ENCODE measurements around the gene STK40. TPM values are rescaled to one million over a fixed set of nuclear protein-coding genes. Genes with fewer than 3 reads are reported as not detected.

Gene STK40
- total and polyA plus RNA-seq, 9 of the 15 experiments (the other 6 are each of a cell fraction or from before 2014, with no cell fraction given), result 0.69 to 94.3 (median 39.1) TPM

DNA sequence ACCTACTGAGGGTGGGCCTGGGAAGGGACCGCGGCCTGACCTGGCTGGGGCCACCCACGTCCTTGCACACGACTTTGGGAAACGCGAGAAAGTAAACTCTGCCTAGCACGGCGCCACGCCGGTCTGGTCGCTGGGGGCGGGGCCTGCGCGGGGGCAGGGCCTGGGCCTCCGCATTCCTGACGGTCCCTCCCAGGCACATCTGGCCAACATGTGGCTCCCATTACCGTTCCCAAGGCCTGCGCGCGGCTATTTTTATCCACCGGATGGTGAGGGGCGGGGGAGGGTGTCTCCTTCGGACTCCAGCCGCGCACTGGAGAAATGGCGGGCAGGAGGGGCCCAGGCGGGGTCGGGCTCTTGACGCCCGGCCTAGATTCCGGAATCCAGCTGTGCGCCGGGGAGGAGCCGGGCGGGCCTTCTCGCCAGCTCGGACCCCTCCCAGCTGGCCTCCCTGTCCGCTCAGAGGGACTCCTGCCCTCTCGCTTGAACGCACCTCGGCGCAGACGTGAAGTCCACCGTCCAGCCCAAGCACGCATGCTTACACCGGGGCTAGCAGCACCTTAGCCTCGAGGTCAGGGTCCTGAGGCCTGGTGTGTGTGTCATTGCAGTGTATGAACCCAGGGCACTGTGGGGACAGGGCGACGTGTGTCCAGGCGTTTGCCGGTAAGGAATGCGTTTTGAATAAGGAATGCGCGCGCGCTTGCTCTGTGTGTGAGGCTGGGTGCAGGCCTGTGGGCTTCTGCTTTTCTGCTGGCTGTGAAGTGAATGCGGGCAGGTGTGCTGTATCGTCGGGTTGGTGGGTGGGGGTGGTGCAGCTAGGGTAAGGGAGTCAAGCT, 64.4 kb downstream of the STK40 start (continued):
- TF ChIP-seq, protein P1, sequence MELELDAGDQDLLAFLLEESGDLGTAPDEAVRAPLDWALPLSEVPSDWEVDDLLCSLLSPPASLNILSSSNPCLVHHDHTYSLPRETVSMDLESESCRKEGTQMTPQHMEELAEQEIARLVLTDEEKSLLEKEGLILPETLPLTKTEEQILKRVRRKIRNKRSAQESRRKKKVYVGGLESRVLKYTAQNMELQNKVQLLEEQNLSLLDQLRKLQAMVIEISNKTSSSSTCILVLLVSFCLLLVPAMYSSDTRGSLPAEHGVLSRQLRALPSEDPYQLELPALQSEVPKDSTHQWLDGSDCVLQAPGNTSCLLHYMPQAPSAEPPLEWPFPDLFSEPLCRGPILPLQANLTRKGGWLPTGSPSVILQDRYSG (tag; conservative IDR thresholded peaks at IDR 0.05; ENCODE audit: low read depth), result 0 out of 2 replicates have a peak, but pooled peaks have one; percentile 56
- TF ChIP-seq CAMTA2 (CRISPR knock-in tag; conservative IDR thresholded peaks at IDR 0.05) (no peak), HCFC1 (IDR thresholded peaks at IDR 0.05; ENCODE audit: low read depth, low read length) (peak; percentile 53; the same call in 1 of the 2 replicates), ZNF584 (CRISPR knock-in tag; IDR thresholded peaks at IDR 0.05; ENCODE audit: low read depth) (peak; percentile 51; the same call in 1 of the 2 replicates), TCF7 (IDR thresholded peaks at IDR 0.05; ENCODE audit: borderline replicate concordance) (0 out of 2 replicates have a peak, but pooled peaks have one; percentile 16), KDM5B (IDR thresholded peaks at IDR 0.05; ENCODE audit: insufficient replicate concordance, low read depth, low read length) (peak; percentile 60), SMARCA4 (IDR thresholded peaks at IDR 0.05) (0 out of 2 replicates have a peak, but pooled peaks have one; percentile 23), EZH2 (IDR thresholded peaks at IDR 0.05; ENCODE audit: borderline replicate concordance, low read depth, low read length) (no peak), TBP (optimal IDR thresholded peaks at IDR 0.05; ENCODE audit: low read depth, low read length) (peak; percentile 58), HMG20B (CRISPR knock-in tag; IDR thresholded peaks at IDR 0.05) (no peak), CBFA2T2 (conservative IDR thresholded peaks at IDR 0.05) (peak; percentile 74), NFIX (CRISPR knock-in tag; IDR thresholded peaks at IDR 0.05; ENCODE audit: low read depth) (no peak), SMARCB1 (IDR thresholded peaks at IDR 0.05; ENCODE audit: insufficient read length, low read depth) (no peak), RBM17 (IDR thresholded peaks at IDR 0.05; ENCODE audit: borderline replicate concordance, low read depth, low read length) (no peak)
- TF ChIP-seq, protein P2, sequence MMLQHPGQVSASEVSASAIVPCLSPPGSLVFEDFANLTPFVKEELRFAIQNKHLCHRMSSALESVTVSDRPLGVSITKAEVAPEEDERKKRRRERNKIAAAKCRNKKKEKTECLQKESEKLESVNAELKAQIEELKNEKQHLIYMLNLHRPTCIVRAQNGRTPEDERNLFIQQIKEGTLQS (IDR thresholded peaks at IDR 0.05), result no peak
- TF ChIP-seq, protein P2 (CRISPR knock-in tag; conservative IDR thresholded peaks at IDR 0.05), result peak; percentile 88
- TF ChIP-seq, protein P3, sequence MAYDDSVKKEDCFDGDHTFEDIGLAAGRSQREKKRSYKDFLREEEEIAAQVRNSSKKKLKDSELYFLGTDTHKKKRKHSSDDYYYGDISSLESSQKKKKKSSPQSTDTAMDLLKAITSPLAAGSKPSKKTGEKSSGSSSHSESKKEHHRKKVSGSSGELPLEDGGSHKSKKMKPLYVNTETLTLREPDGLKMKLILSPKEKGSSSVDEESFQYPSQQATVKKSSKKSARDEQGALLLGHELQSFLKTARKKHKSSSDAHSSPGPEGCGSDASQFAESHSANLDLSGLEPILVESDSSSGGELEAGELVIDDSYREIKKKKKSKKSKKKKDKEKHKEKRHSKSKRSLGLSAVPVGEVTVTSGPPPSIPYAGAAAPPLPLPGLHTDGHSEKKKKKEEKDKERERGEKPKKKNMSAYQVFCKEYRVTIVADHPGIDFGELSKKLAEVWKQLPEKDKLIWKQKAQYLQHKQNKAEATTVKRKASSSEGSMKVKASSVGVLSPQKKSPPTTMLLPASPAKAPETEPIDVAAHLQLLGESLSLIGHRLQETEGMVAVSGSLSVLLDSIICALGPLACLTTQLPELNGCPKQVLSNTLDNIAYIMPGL (CRISPR knock-in tag; IDR thresholded peaks at IDR 0.05), result 0 out of 2 replicates have a peak, but pooled peaks have one; percentile 68
- TF ChIP-seq, protein P4, sequence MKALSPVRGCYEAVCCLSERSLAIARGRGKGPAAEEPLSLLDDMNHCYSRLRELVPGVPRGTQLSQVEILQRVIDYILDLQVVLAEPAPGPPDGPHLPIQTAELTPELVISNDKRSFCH (CRISPR knock-in tag; IDR thresholded peaks at IDR 0.05), result no peak
- TF ChIP-seq, protein P4 (tag; IDR thresholded peaks at IDR 0.05), result peak; percentile 90
